HG03354 (cell line): Measurements from ENCODE around the gene TRIM37.
"Not testable (repeated sequence)": the region's sequence is repeated elsewhere in the genome, so short reads cannot be mapped to it uniquely, and the experiment has no call there.

Source experiments
- ATAC-seq: cut with Tn5 transposase; IDR thresholded peaks from one replicate; pipeline ENCODE4 v1.9.1; 2021; ENCODE audit warnings: mild to moderate bottlenecking; ENCODE audit not compliant: unreplicated experiment, poor library complexity, severe bottlenecking

Gene TRIM37

DNA sequence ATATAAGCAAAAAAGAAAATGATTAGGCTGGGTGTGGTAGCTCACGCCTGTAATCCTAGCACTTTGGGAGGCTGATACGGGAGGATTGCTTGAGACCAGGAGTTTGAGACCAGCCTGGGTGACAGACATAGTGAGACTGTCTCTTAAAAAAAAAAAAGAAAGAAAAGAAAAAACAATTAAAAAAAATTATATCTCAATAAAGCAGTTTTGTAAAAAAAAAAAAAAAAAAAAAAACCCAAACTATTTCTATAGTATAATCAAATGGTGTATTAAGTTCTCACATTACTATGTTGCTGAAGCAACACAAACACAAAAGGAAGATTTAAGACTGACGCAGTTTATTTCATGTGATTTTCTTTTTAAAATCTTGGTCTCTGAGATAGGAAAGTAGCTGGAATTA, 140.5 kb downstream of the TRIM37 start:
- ATAC-seq = no peak

DNA sequence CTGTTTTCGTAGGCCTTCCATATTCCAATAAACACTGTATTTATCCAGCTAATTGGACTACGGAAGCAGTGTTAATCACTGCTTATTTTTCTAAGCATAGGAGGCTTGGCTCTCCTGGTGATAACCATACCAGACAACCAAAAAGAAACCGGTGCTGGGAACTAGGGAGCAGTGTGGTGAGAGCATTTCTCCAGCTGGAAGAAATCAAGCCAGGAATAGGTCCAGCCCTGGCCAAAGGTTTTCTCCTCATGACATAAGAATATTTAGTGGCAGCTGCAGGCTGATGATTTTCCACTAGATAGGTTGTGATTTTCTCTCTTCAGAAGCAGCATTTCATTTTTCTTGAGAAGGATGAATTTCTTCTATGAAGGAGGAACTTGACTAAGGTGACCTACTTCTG, 141.5 kb downstream of the TRIM37 start:
- ATAC-seq = no peak

DNA sequence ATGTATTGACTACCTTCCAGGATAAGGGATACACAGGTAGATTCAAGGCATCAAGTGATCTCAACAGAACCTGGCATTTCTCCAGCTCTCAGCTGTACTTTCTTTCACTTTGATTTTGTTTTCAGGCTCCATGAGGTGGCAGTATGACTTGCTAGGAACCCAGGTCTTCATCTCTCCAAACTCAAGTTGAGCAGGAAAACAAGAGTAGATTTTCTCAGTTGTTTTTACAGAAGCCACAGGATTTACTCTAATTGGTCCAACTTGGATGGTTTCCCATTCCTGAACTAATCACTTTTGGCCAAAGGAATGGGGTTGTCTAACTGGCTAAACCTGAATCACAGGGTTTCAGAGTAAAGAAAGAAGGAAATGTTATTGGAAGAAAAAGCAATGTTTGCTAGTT, 146.6 kb downstream of the TRIM37 start:
- ATAC-seq = no peak

DNA sequence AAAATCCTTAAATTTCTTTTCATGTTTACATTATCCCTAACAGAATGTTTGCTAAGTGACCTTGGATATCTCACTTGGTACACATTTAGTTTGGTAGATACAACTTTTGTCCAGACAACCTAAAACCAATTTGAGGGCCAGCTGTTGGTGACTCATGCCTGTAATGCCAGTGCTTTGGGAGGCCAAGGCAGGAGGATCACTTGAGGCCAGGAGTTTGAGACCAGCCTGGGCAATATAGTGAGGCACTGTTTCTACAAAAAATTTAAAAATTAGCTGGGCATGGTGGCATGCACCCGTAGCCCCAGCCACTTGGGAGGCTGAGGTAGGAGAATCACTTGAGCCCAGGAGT, 149.0 kb downstream of the TRIM37 start:
- not testable (repeated sequence) for ATAC-seq

DNA sequence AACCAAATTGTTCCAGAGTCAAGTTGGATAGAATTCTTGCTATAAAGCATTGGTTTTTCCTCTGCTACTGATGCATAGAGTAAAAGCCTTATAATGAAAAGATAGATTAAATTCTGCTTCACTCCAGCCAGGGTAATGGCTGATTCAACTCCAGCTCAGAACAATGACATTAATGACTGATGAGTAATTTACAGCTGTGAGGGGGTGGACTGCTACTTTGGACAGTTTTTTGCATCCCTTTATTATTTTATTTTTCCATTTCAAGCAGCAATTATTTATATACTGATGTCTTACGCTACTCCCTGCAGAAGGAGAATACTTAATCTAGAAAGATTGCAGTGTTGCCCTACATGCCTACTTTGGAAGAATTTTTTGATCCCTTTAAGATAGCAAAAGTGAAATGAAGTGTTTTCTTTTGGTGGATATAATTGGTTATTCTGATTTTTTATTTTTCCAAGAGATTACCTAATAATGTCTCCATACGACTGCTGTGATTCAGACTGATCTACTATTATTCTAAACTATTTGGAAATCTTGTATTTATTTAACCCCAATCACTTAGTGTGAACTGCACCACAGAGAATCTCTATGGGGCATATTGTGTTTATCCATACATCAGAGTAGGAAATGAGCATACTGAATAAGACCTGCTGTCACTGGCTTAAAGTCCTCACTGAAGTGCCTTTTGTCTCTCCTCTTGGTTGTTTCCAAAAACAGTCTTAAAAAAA, 149.5 kb downstream of the TRIM37 start:
- ATAC-seq = no peak

DNA sequence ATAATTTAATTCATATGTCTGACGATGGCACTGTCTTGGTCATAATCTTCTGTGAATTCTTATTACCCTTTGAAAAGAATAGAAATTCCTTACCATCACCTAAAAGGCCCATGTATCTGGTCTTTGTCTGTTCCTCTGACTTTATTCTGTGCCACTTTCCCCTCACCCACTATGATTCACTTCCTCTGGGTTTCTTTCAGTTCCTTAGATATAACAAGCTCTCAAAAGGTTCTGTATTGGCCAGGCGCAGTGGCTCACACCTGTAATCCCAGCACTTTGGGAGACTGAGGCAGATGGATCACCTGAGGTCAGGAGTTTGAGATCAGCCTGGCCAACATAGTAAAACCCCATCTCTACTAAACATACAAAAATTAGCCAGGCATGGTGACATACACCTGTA, 152.3 kb downstream of the TRIM37 start:
- not testable (repeated sequence) for ATAC-seq

DNA sequence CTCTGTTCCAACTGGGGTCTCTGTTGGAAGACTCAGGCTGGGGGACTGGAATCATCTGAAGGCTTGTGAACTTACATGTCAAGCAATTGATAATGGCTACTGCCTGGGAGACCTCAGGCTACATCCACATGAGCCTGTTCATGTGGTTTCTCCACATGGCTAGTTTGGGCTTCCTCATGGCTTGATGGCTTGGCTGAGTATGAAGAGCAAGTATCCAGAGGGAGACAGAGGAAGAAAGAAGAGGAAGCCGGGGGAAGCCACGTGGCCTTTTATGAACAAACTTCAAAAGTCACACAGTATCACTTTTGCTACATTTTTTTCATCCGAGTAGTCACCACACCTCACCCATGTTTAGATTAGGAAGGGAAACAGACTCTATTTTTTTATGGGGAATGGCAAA, 158.9 kb downstream of the TRIM37 start:
- no peak for ATAC-seq

DNA sequence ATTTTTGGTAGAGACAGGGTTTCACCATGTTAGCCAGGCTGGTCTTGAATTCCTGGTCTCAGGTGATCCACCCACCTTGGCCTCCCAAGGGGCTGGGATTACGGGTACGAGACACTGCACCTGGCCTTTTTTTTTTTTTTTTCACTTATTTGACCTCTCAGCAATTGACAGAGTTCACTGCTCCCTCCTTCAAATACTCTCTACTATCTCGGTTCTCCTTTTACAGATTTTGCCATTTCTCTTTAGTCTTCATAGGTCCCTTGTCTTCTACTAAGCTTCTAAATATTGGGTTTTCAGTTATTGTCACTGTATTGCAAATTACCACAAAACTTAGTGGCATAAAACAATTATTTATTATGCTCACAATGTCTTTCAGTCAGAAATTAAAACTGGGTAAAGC, 159.3 kb downstream of the TRIM37 start:
- ATAC-seq = no peak

DNA sequence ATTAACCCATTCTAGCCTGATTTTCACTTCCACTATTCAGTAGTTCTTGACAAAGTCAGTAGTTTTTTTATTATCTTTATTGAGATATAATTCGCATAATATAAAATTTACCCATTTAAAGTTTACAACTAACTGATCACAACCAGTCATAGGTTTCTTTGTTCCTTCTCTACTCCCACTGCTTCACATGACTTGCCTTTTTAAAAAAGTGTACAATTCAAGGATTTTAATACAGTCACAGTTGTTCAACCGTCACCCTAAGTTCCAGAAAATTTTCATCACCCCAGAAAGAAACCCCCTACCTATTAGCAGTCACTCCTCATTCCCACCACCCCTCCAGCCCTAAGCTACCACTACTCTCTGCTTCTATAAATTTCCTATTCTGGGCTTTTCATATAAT, 162.5 kb downstream of the TRIM37 start:
- ATAC-seq = no peak

DNA sequence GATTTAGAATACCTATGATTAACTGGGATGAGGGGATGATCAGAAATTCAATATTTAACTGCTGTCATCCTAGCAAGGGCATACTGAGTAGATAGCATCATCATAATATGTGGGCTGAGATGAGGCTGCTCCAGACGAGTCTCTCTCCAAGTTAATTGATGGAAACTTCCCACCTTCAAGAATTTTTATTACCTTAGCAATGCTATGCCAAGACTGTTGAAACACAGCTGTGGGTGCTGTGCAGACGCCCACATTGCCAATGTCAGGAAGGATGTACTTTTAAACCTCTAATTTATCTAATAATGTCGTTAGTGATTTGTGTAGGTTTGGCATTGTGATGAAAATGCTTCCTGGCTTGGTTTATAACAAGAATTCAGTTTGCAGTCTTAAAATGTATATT, 170.4 kb downstream of the TRIM37 start:
- no peak for ATAC-seq

DNA sequence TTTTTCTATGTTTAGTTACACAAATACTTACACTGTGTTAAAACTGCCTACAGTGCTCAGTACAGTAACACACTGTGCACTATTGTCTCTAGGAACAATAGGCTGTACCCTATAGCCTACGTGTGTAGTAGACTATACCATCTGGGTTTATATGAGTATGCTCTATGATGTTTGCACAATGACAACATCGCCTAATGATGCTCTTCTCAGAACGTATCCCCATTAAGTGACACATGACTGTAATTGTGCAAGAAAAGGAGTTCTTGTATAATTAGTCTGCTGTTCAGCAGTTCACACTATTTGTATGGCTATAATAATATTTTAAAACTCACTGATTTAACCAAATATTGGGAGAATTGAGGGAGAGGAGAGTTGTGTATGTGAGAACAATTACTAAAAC, 173.7 kb downstream of the TRIM37 start:
- no peak for ATAC-seq
